ENCODE results near the gene APMAP.

APMAP gene

GRCh38 chr20:24979036-24979960 lies 13.3 kb downstream of the APMAP start (continued):
- TF ChIP-seq ZNF132 (tag by site-specific recombination; IDR thresholded peaks at IDR 0.05; ENCODE audit: borderline replicate concordance) (no peak), ZNF23 (tag by site-specific recombination; IDR thresholded peaks at IDR 0.05; ENCODE audit: borderline replicate concordance) (no peak), ZNF335 (tag by site-specific recombination; conservative IDR thresholded peaks at IDR 0.05) (no peak), GLI4 (tag by site-specific recombination; IDR thresholded peaks at IDR 0.05) (no peak), ZSCAN30 (tag by site-specific recombination; IDR thresholded peaks at IDR 0.05) (no peak), ZNF600 (tag by site-specific recombination; IDR thresholded peaks at IDR 0.05) (no peak), PRDM1 (tag by site-specific recombination; IDR thresholded peaks at IDR 0.05) (no peak)

GRCh38 chr20:24978513-24978912 lies 14.0 kb downstream of the APMAP start:
- CTCF ChIA-PET, result interaction anchor here (0.8 to 1.0 kb wide), 2 partner anchors 11 to 15 kb away, joined by 3 read pairs; no protein-coding TSS in a partner anchor
- POLR2A ChIA-PET, result no interaction called here
- Histone ChIP-seq H3K4me3 (ENCODE audit: low read depth, low read length) (no peak overlapping the region), H3K27ac (ENCODE audit: extremely low read depth, low read depth, low read length) (no peak overlapping the region), H3K9me3 (ENCODE audit: control insufficient read depth, insufficient read depth, low read depth, low read length) (no peaks in the 10 kb centered on the region), H3K4me1 (ENCODE audit: control insufficient read depth, insufficient read depth, low read length) (no peaks in the 10 kb centered on the region), H3K36me3 (ENCODE audit: control insufficient read depth in 2 of 2, insufficient read depth in 1 of 2, low read length in 2 of 2) (peaks cover 7 to 72% of the 10 kb centered on the region in 2 experiments)
- TF ChIP-seq KLF1 (tag by site-specific recombination; IDR thresholded peaks at IDR 0.05) (no peak), ZNF529 (tag by site-specific recombination; IDR thresholded peaks at IDR 0.05; ENCODE audit: insufficient replicate concordance) (no peak), ZNF426 (tag by site-specific recombination; IDR thresholded peaks at IDR 0.05) (no peak), ZFP69B (tag by site-specific recombination; IDR thresholded peaks at IDR 0.05) (no peak), KLF8 (tag by site-specific recombination; IDR thresholded peaks at IDR 0.05) (no peak), FEZF1 (tag by site-specific recombination; IDR thresholded peaks at IDR 0.05) (no peak), KLF16 (tag by site-specific recombination; IDR thresholded peaks at IDR 0.05) (no peak), SP7 (tag by site-specific recombination; IDR thresholded peaks at IDR 0.05) (no peak), KLF9 (tag by site-specific recombination; IDR thresholded peaks at IDR 0.05; ENCODE audit: low read depth) (no peak), REPIN1 (tag by site-specific recombination; IDR thresholded peaks at IDR 0.05; ENCODE audit: low read depth) (no peak), ZNF449 (tag by site-specific recombination; IDR thresholded peaks at IDR 0.05) (no peak), ZNF549 (tag by site-specific recombination; IDR thresholded peaks at IDR 0.05) (no peak), ZNF280C (tag by site-specific recombination; IDR thresholded peaks at IDR 0.05) (no peak), MZF1 (tag by site-specific recombination; IDR thresholded peaks at IDR 0.05; ENCODE audit: borderline replicate concordance) (no peak), KLF7 (tag by site-specific recombination; IDR thresholded peaks at IDR 0.05; ENCODE audit: borderline replicate concordance) (no peak), PBX3 (CRISPR knock-in tag; IDR thresholded peaks at IDR 0.05) (no peak), ZSCAN18 (tag by site-specific recombination; IDR thresholded peaks at IDR 0.05) (no peak)

All from HEK293 (cell line).